HG02642 (cell line): Measurements from ENCODE around the gene MTHFS.
"Not testable (repeated sequence)": the region's sequence is repeated elsewhere in the genome, so short reads cannot be mapped to it uniquely, and the experiment has no call there.

Experiments
- ATAC-seq: cut with Tn5 transposase; IDR thresholded peaks from one replicate; pipeline ENCODE4 v1.9.1; 2021; ENCODE audit warnings: mild to moderate bottlenecking; ENCODE audit not compliant: unreplicated experiment, poor library complexity

Gene MTHFS

GRCh38 chr15:79896634-79897379 is at the start of gene MTHFS:
Gene MTHFS, minus strand, starts transcription at chr15:79897014. Its CDS starts 26 bp downstream, at chr15:79896988.
- peak; percentile 87 for ATAC-seq

DNA sequence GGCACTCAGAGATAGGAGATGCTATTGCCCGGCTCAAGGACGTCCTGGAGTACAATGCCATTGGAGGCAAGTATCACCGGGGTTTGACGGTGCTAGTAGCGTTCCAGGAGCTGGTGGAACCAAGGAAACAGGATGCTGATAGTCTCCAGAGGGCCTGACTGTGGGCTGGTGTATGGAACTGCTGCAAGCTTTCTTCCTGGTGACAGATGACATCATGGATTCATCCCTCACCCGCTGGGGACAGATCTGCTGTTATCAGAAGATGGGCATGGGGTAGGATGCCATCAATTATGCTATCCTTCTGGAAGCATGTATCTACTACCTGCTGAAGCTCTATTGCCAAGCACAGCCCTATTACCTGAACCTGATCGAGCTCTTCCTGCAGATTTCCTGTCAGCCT is 47.8 kb upstream of the MTHFS start:
- no peak for ATAC-seq

DNA sequence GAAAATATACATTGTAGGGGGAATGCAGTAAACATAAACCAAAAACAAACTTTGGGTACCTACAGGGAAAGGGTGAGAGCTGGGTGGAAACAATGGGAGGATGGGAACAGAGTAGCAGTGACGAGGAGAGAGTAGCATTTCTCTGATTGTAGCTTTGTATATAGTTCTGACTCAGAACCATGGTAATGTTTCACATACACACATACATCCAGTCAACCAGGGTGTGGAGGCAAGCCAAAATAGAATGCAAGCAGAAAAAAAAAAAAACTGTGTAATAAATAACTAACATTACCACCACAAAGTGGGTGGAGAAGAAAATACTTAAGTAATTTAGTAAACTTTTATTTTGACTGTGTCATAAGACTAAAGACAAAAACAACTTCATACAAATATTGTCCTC is 47.0 kb upstream of the MTHFS start:
- ATAC-seq: peak; percentile 85

DNA sequence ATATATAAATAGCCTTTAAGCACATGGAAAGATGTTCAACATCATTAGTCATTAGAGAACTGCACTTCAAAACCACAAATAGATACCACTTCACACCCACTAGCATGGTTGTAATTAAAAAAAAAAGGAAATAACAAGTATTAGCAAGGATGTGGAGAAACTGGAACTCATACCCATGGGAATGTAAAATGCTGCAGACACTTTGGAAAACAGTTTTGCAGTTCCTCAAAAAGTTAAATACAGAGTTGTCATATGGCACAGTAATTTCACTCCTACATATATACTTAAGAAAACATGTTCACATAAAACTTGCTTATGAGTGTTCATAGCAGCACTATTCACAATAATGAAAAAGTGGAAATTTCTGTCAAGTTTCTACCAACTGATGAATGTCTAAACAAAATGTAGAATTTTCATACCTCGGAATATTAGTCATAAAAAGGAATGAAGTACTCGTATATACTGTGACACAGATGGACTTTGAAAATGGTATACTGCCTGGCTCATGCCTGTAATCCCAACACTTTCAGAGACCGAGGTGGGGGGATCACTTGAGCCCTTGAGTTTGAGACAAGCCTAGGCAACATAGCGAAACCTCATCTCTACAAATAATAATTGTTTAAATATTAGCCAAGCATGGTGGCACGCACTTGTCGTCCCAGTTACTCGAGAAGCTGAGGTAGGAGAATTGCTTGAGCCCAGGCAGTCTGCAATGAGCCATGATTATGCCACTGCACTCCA is 46.1 kb upstream of the MTHFS start:
- no peak for ATAC-seq

GRCh38 chr15:79939399-79939798 is 42.6 kb upstream of the MTHFS start:
- ATAC-seq: no peak

DNA sequence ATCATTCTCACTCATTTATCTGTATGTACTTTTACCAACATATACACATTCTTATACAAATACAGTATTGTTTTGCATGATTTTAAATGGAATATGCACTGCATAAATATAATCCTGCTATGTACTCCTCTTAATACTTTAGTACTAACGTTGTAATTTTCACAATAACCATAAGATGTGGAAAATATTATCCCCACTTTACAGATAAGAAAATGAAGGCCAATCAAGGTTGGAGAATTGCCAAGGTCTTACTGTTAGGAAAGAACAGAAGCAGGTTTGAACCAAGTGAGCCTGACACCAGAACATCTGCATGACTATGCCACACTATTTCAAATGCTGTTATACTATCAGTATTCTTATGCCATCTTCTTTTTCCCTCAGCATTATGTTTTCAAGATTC is 41.3 kb upstream of the MTHFS start:
- ATAC-seq: no peak

- not testable (repeated sequence) for ATAC-seq
Measured at GRCh38 chr15:79935556-79936201, 38.9 kb upstream of the MTHFS start.

DNA sequence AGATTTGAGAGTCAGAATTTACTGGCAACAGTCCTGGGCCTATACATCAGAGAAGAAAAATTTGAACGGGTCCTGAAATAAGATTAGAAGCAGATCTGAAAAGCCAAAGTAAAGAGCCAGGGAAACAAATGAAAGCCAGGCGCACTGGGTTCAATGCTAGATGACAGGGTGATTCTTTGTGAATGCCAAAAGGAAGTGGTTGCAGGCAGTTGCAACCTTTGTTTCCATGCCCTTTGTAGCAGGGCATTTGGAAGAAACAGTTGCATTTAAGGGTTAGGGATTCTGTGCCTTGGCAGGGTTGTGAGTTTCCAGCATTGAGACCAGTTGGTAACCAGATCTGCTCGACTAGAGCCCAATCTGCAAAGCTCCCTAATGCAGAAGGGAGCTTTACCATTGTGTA is 36.4 kb upstream of the MTHFS start:
- ATAC-seq: no peak

- no peak for ATAC-seq
Measured at GRCh38 chr15:79932447-79932846, 35.6 kb upstream of the MTHFS start.

GRCh38 chr15:79930516-79930915 is 33.7 kb upstream of the MTHFS start:
- ATAC-seq: no peak

DNA sequence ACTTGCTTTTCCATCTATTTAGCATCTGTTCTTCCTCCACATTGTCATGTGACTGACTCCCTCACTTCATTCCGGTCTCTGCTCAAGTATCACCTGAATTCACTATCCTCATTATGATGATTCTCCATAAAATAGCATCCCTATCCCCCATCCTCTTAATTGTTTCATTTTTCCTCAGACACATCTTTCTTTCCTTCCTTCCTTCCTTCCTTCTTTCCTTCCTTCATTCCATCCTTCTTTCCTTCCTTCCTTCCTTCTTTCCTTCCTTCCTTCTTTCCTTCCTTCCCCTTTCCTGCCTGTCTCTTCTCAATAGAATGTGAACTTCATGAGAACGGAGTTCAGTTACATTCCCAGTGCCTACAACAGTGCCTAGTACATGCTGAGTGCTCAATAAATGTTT is 32.6 kb upstream of the MTHFS start:
- ATAC-seq: no peak

- ATAC-seq: not testable (repeated sequence)
Measured at GRCh38 chr15:79926116-79926515, 29.3 kb upstream of the MTHFS start.

GRCh38 chr15:79924379-79924778 is 27.6 kb upstream of the MTHFS start:
- ATAC-seq: no peak

- peak; percentile 97 for ATAC-seq
Measured at GRCh38 chr15:79923515-79924169, 26.8 kb upstream of the MTHFS start.

DNA sequence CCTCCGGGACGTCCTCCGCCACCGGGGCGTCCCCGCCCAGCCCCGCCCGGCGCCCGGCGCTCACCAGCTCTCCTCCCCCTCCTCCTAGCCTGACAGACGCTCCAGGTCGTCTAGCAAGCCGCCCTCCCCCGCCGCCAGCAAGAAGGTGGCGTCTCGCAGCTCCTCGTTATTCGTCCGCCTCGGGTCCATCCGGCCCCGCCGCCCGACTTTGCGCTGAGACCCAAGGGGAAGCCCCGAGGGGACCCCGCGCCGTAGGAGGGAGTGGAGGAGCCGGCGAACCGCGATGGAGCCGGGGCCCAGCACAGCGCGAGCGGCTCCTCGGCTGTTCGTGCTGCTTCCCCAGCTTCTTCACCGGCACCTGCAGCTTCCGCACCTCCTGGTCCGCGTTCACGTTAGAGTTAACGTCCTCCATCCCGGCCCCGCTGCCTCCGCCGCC is 26.3 kb upstream of the MTHFS start:
- peak; percentile 51 for ATAC-seq

- ATAC-seq: no peak
Measured at GRCh38 chr15:79922512-79923078, 25.8 kb upstream of the MTHFS start.

DNA sequence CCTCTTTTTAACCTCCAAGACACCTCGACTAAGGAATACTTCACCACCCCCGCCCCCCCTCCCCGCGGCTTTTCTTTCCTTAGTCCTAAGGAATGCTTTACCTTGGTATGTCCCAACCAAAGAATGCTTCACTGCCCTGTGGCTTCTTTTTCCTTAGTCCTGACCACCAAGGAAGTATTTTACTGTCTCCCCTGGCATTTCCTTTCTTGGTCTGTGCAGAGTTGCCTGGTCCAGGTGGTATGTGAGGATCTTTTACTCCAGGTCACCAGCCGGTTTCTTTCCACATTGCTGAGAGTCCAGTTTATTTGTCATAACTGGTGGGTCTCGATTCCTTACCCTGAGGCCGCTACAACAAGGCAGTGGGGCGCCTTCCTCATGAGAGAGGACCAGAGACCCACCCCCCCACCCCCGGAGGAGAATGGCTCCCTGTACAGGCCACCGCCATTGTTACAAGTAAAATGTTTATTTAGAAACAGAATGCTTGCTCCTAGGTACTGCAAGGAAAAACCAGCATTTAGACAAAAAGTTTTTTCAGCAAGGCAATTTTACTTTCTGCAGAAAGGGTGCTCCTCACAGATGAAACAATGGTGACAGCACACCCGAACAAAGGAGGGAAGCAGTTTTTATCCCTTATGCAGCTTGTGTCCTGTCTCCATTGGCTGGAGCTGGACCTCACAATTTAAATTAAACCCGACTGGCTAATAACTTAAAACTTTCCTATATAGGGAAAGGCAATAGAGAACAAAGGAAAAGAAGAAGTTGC is 23.1 kb upstream of the MTHFS start:
- no peak for ATAC-seq

DNA sequence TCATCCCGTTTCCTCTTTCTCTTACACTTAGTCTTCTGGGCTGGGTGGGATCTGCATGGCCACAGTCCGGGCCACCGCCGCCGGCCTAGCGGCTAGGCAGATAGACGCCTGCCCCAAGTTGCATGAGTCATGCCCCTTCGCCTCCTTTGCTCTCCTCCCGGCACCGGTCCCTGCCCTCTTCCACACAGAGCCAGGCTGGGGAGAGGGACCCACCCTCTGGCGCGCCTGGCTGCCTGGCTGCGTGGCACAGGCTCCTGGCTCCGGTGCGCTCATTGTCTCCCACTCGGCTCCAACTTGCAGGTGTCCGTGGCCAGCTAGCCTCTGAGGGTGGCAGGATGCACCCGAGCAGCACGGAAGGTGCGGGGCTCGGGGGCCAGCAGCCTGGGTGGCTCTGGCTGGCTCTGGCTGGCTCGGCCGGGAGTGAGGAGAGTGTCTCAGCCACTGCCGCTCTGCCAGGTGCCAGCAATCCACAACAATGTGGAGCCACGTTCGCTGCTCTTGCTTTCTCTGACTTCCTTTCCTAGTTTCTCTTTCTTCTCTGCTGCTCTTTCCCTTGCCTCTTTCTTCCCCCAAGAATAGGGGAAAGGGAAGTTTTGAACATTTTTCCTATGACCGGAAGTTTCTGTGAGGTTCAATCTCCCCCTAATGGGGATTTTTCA is 22.4 kb upstream of the MTHFS start:
- no peak for ATAC-seq

DNA sequence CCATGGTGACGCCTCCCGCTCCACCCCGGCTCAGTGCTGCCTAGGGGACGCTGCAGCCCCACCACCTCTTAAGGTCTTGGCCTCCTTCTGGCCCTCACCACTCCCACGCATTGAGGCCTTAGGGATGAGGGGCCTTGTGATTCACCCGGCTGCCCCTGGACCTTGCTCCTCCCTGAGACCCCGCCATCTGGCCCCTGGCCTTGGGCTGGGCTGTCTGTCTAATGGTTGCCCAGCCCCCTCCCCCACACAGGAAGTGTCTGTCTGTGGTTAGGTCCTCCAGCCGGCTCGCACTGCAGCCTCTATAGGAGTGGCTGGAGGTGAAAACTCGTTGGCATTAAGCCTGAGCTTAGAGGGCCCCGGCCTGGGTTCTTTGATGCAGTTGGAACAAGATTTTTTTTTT is 21.5 kb upstream of the MTHFS start:
- no peak for ATAC-seq
